HG03457 (cell line): Measurements from ENCODE around the gene AKAIN1.
A peak's percentile ranks its signal among the peaks of the same experiment; 100 is the strongest.

Experiments
- ATAC-seq: cut with Tn5 transposase; IDR thresholded peaks from one replicate; pipeline ENCODE4 v1.9.1; 2021; ENCODE audit warnings: moderate number of reproducible peaks; ENCODE audit not compliant: unreplicated experiment

AKAIN1 gene

GRCh38 chr18:5197032-5197434 is at the start of gene AKAIN1:
Gene AKAIN1, minus strand, starts transcription at chr18:5197257. Its CDS starts 204 bp downstream, at chr18:5197053.
- no peak for ATAC-seq

DNA sequence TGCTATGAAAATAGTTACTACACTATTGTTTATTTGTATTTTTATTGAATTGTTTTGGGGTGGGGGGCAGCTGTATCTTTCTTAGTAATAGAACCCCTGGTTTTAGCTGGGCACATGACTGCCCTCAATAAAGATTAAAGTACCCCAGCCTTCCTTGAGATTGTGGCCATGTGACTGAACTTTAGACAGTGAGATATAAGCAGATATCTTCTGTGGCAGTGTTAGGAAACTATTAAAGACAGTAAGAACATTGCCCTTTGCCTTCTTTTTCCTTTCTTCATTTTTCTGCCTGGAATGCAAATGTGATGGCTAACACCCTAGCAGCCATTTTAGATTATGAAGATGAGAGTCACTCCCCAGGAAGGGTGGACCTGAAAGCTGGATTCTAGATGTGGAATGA is 47.9 kb upstream of the AKAIN1 start:
- ATAC-seq, result no peak

GRCh38 chr18:5239447-5239846 is 42.4 kb upstream of the AKAIN1 start:
- ATAC-seq, result no peak

DNA sequence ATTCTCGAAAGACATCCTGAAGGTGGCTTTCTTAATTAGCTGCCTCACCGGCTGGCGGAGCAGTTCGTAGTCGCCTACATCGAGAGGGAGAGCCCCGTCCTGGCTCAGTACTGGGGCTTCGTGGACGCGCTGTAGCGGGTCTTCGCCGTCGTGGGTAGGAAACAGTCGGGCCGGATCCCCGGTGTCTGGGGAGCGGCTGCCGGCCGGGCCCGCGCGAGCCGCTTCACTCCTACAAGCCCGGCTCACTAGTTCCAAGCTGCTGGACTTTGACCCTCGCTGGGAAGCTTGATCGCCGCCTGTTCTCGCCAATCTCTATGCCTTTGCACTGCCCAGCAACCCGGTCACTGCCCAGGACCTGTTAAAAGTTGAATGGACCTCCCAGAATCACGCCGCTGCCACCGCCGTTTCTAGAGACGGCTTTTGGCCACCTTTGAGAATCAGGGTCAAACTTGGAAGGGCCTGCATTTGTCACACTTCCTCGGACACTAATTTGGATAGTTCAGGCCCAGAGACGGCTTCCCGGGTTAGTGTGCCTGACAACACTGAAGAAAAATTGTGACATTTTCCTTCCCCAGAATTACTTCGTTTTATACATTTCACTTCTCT is 41.4 kb upstream of the AKAIN1 start:
- peak; percentile 30 for ATAC-seq

DNA sequence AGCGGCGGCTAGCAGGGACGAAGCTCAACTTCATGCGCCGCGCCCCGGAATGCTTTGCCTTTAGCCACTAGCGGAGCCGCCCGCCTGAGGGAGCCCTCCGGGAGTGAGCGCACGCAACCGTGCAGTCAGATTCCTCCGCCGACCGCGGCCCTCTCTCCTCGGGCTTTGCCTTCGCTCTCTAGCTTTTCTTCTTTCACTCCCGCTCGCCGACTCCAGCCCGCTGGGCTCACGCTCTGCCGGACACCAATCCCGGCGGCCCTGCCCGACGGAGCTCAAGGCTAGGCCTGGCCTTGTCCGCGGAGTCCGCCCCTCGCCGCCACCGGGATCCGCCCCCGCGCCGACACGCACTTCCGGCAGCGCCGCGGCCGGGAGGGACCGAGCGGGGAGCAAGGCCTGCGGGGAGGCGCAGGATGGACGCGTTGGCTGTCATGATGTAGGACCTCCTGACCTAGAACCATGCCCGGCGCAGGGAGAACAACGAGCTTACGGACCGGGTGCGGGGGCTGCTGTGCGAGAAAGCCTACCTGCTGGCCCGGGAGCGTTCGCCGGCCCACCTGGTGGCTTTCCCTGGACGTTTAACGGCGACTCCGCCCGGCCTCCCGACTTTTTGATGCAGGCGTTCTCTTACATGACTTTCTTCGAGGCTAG is 40.8 kb upstream of the AKAIN1 start:
- ATAC-seq, result peak; percentile 96

DNA sequence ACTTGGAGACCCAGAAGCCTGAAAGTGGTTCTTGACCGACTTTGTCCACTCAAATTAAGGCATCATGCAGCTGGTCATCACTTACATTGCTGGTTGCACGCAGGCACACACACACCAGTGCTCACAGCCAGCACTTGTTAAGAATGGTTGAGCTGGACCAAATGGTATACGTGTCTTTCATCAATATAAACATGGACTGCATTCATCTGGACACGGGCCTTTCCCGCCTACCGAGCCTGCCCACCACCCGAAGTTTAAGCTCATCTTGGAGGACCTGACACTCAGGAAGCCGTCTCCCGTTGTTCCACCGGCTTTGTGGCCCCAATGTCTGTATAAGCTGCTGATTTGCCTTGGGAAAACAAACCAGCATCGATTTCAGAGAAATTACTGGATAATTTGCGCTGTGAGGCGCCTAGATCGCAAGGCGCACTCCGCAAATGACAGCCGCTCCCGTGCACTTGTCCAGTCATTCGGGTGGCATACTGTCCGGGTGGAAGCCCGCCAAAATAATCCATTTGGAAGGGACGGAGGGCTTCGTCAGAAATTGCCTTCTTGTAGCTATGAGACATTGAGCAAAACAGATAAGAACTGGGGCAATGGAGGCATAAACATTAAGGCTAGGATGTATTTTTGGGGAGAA is 40.1 kb upstream of the AKAIN1 start:
- peak; percentile 25 for ATAC-seq

DNA sequence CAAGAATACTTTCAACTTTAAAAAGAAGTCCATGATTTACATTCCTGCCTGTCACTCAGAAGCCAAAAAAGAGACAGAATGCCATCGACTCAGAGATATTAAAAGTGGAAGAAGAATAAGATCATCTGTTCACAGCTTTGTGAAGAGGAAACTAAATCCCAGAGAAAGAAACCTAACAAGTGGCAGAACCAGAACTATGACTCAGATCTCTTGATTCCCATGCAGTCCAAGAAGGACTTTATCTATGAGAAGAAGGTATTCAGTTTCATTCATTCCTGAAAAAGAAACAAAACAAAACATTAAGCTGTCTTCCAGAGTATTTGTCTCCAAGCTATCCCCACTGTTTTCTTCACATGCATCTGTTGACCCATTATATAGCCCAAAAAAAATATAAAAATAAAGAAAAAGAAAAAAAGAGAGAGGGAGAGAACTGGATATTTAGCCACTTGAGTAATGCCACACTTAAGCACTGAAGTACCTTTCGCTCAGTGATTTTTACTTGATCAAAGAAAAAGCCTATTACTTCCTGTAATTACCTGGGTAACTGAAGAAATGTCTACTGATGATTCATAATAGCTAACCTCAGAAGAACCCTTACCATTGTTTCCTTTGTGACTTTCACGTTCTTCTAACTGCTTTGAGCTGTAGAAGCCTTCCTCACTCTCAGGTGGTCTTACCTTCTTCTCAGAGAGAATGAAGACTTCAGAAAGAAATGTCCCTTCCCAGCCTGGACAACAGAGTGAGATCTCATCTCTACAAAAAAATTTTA is 17.7 kb upstream of the AKAIN1 start:
- ATAC-seq, result no peak

- ATAC-seq, result no peak
Observed at GRCh38 chr18:5207471-5208150, 10.6 kb upstream of the AKAIN1 start.

DNA sequence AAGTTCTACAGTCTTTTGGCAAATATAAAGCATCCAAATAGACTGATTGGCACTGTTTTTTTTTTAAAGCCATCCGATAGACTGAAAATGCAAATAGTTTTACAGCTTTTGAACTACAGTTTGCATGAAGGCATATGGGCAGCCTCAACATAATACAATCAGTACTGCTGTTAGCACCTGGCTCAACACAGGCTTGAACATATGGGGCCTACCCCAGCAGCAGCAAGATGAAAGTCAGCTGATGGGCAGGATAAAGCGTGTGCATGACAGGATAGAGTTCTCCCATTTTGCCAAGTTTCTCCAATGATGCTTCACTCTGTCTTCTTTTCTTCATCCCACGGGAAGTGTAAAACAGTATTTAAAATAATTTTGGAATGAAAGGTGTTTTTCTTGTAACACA is 1.3 kb upstream of the AKAIN1 start:
- ATAC-seq, result no peak

DNA sequence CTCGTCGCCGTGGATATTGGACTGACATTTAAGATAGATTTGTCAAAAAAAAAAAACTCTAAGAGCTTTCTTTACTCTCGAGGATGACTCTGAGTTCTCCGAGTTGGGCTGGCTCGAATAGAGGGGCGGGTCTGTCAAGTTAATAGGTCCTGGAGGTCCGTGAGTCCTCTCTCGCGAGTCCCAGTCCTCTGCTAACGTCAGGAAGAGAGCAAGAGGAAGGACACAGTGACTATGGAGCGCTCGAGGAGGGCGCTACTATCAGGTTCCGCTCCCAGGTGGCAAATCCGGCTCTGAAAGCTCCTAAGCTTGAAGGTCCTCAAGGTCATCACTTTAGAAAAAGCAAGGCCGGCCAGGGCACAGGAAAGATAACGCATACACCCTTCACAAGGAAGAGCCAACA is 404 bp upstream of the AKAIN1 start:
- ATAC-seq, result no peak

DNA sequence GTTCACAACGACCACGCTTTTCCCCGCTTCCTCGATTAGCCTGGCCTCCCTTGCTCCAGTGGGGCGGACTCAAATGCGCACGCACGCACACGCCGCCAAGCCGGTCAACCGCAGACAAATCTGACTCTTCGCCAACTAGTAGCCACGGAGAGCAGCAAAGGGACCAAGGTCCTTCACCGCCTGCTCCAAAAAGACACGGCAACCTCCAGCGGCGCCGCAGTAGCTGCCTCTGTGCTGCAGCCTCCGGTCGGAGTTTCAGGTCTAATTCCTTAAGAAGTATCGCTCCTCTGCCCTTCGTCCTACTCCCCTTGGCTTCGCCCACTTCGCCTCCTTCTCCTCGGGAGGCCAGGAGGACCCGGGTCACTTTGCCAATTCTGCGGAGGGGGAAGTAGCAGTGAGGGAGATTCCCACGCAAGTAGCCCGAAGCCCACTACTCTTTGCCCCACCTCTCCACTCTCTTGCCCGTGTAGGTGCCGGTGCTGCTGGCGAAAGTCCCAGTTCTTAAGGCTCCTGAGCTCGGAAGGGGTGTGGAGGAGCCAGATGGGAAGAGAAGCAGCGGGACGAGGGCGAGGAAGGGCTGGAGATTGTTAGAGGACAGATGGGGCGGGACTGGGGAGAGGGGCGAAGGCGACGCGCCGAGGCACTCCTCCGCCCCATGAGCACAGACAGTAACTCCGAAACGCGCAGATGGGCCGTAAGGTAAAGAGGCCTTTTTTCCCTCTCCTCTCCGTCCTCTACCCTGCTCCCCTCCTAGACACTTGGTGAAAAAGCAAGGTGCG is 615 bp downstream of the AKAIN1 start:
- ATAC-seq, result no peak

DNA sequence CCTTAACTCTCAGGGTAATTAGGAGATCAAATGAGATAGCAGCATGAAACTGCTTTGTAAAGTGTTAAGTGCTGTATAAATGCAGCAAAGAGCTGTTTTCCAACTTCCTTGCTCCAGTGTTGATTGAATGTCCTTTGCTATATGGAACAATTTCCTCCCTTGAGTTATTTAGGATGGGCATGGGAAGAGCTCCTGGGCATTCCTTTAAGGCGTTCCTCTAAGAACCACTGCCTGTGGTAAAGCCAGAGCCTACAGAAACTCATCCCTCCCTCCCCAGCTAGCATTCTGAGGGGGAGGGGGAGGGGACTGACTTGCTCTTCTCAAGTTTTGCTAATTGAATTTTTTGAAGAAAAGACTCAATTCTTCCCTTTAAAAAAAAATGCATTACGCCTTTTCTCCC is 1.4 kb downstream of the AKAIN1 start:
- ATAC-seq, result no peak

DNA sequence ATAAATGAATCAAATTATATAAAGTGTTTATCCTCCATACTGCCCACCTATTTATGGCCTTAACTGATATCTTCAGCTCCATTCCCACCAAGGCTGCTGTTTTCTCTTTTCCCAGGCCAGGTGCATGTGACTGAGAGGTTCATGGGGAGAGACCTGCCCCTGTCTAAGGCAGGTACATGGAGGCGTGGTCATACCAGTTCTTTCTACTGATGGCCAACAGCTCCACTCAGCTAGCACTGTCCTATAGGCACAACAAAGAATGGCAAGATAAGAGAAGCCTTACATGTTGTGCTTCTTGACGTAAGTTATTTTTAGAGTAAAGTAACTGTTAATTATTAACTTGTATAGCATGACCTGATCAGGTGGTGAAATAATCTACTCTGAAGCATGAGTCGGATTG is 16.8 kb downstream of the AKAIN1 start:
- no peak for ATAC-seq

GRCh38 chr18:5178519-5178918 is 18.5 kb downstream of the AKAIN1 start:
- no peak for ATAC-seq

DNA sequence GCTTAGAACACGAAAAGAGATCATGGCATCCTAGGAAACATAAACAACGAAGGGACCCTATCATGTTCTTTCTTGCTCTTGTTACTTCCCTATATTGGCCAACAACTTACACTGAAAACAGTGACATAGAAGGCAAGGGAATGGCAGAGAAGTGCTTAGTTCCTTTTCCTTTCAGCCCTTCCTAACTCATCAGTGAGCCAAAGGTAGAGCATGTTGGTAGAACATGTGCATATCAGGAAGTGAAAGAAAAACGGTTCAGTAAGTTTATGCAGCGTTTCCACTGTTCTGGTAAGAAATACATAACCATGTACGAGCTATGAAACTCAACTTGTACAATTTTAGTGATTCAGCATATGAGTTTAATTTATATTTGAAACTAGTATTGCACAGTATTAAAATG is 21.7 kb downstream of the AKAIN1 start:
- ATAC-seq, result peak; percentile 79

DNA sequence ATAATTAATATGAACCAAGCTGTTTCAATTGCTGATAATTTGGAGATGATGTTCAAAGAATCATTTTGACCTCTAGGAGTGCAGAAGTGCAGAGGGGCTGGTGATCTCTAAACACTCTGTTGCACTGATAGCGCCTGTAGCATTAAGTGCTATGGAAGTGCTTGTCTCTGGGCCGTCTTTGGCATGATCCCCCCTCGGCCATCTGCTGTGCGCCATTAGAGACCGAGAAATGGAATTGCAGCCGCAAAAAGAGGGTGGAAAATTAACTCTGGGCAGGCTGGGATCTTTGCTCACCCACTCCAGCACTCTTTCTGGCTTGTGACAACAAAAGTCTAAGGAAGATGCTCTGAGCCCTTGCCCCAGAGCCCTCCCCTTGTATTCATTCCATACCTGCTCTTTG is 23.4 kb downstream of the AKAIN1 start:
- no peak for ATAC-seq

DNA sequence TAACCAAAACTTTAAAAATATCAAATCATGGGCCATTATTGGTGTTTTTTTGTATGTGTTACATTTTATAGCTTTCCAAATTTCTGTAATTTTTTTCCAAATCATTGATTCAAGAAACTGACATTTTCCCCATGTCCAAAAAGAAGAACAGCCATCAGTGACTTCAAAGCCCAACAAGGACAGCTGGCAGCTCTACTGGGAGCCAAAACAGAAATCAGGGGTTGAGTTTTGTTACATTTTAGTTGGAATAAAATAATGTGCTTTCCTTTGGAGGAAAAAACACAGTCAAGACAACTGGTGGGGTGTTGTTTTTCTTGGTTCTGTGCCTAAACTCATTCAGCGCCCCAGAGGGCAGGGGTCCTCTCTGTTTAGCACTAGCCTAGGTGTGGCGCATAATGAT is 23.8 kb downstream of the AKAIN1 start:
- ATAC-seq, result no peak

GRCh38 chr18:5167831-5168230 is 29.2 kb downstream of the AKAIN1 start:
- no peak for ATAC-seq

DNA sequence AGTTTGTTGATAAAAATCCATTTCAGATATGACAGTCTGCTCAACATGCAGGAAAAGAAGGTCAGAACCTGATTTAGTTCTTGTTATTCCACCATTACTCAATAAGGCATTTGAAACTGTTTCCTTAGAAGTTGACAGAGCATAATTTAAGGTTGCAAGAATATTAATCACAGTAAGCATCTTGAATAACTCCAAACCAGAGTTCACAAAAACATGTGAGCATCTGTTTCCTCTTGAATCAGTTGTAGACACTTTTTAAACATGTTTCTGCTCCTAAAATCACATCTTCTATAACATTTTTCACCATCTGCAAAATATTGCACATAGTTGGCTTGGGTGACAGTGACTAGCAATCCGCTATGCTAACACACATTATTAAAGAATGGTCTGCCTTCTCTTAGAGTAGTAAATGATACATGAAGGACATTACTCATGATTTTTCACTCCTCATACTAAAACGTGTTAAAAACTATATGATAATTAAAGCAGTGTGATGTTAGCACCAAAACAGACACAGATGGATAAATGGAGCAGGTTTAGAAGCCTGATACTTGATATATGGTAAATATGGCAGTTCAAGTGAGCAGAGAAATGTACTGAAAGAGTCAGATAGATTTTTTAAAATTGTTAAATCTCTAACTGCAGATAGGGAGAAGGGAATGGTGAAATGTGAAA is 30.3 kb downstream of the AKAIN1 start:
- ATAC-seq, result no peak

DNA sequence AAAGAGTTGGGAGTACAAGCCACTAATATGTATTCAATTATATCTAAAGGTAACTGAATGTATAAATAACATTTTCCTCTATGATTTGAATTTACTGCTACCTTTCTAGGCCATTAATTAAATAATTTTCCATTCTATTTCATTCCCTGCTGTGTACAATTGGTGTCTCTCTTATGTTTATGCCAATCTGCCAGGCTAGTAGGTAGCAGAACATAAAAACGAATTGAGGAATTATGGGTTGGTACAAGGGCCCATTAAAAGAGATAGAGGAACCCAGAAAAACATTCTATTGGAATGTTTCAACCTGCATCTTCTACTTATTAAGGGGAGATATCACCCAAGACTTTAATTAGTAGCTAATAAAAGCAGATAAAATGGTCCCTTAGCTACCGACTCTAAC is 32.2 kb downstream of the AKAIN1 start:
- ATAC-seq, result no peak
